ENCODE data around the gene WNT7A.

DNA sequence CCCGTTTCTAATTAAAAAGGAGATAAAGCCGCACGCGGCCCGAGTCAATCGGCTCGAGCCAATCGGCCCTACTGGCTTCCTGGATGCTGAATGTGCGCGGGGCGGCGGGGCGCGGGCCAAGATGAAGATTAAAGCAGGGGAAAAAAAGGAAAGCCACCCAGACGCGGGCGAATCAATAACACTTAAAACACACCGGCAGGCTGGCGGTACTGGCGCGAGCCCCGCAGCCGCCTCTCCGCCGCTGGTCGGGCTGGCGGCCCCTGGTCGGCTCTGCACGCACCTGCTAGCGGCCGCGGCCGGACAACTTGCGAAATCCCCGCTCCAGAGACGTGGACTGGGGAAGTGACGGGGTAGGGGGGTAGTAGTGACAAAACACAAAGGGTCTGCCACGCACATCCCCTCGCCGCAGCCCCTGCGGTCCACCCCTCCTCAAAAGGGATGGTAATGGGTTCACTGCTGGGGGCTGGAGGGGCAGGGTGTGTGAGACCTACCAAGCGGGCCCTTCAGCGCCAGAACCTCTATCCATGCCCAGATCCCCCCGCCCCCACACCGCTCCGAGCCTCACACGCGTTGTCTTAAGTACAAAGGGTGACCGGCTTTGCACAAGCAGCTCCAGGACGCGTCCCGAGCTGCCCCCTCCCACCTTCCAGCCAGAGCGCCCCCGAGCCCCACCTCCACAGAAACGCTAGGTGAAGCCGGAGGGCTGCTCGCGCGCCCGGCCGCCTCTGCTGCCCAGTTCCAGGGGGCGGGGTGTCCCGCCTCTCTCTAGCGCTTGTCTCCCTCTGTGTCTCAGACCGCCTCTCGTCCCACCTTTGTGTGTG is 1.4 kb downstream of the WNT7A start:
- TF ChIP-seq EGR1 (IDR thresholded peaks at IDR 0.05; ENCODE audit: low read depth in 2 of 2) (no peak), JUND (IDR thresholded peaks at IDR 0.05) (no peak), RXRA (IDR thresholded peaks at IDR 0.05) (no peak), MAX (IDR thresholded peaks at IDR 0.05) (no peak), RAD21 (IDR thresholded peaks at IDR 0.05) (no peak), GABPA (IDR thresholded peaks at IDR 0.05 in 1 of 2, conservative IDR thresholded peaks at IDR 0.05 in 1 of 2) (no peak)
- TF ChIP-seq, protein P1, sequence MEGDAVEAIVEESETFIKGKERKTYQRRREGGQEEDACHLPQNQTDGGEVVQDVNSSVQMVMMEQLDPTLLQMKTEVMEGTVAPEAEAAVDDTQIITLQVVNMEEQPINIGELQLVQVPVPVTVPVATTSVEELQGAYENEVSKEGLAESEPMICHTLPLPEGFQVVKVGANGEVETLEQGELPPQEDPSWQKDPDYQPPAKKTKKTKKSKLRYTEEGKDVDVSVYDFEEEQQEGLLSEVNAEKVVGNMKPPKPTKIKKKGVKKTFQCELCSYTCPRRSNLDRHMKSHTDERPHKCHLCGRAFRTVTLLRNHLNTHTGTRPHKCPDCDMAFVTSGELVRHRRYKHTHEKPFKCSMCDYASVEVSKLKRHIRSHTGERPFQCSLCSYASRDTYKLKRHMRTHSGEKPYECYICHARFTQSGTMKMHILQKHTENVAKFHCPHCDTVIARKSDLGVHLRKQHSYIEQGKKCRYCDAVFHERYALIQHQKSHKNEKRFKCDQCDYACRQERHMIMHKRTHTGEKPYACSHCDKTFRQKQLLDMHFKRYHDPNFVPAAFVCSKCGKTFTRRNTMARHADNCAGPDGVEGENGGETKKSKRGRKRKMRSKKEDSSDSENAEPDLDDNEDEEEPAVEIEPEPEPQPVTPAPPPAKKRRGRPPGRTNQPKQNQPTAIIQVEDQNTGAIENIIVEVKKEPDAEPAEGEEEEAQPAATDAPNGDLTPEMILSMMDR (IDR thresholded peaks at IDR 0.05; ENCODE audit: low read depth, low read length, missing input control): no peak
- TF ChIP-seq, protein P2, sequence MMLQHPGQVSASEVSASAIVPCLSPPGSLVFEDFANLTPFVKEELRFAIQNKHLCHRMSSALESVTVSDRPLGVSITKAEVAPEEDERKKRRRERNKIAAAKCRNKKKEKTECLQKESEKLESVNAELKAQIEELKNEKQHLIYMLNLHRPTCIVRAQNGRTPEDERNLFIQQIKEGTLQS (IDR thresholded peaks at IDR 0.05): no peak

Data from liver (tissue), 3 donors.